ENCODE measurements around the gene ORC5.

The ORC5 gene

DNA sequence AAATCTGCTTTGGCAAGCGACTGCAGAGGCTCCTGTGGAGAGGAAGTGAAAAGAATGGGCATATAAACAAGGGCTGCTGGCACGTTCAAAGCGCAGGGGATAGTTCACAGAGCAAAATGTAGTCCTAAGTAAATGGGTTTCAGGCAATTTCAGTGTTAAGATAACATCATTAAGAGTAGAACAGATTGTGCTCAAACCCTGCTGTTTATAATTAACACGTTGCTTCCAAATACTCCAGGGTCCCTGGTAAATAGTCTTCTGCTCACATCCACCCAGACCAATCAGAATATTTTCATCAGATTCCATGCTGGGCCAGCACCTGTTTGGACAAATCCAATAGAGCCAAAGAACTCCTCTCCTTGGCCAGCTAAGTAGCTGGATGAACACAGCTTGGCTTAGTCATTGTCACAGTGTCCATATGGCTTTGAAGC is 81.4 kb downstream of the ORC5 start:
- no peak for DNase-seq (ENCODE audit: low read depth)

DNA sequence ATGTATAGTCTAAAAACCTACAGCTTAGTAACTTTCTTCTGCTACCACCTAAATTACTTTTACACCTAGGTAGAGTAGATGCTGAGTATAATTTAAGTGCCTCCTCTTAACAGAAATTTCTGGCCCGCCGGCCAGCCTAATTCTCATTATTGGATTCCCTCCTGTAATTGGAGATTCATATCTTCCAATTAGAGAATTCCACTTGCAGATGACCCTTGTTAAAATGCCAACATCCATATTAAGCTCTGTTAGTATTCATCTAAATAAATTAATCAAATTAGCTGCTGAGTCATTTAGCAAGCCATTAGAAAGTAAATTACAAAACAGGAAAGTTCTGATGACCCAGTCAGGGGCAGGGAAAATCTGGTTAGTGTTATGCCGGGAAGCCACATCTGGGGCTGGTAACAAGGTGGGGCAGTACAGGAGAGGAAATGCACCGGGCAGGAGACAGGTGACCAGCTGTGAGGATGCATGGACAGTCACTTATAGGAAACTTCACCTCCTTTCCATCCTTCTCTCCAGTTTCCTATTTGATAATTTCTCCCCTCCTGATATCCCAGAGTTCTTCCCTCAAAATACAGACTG is 82.8 kb downstream of the ORC5 start:
- no peak for DNase-seq (ENCODE audit: low read depth)

DNA sequence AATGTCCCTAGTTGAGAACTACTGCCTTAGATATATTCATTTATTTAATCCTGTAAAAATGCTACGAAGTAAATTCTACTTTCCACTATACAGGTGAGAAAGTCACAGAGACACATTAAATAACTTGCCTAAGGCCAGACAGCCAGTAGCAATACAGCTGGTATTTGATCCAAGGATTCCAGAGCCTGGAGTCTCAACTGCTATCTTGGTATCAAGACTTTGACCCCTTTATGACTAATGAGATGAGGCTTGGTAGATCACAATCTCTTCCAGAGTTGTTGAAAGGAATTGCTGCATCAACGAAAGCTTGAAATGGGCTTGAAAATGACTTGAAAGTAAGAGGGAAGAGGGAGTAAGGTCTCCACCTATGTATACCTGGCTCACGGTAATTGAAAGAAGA is 83.3 kb downstream of the ORC5 start:
- DNase-seq (ENCODE audit: low read depth) = no peak

DNA sequence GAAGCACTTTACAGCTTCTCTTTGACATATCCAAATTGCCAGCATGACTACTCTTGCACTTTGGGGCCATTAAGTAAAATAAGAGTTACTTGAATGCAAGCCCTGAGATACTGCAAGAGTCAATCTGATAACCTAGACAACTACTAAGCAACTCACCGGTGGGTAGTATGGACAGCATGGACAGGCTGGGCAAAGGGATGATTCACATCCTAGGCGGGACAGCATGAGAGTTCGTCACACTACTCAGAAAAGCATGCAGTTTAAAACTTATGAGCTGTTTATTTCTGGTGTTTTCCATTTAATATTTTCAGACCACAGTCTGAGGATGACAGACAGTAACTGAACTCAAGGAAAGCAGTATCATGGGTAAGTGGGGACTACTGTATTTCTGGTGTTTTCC is 84.0 kb downstream of the ORC5 start:
- no peak for DNase-seq (ENCODE audit: low read depth)

DNA sequence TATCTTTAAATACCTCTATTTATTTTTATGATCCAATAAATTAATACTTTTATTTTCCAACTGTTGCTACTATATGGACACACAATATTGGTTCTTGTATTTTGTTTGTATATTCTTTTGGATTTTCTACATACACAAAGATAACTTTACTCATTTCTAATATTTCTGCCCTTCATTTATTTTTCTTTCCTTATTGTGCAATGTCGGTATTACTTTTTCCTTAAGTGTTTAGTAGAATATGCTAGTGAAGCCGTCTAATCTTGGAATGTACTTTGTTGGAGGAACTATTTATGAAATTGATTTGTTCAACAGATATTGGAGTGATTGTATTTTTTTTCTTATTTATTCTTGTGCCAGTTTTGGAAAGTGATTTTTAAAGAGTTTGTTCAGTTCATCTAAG is 94.0 kb downstream of the ORC5 start:
- no peak for DNase-seq (ENCODE audit: low read depth)

DNA sequence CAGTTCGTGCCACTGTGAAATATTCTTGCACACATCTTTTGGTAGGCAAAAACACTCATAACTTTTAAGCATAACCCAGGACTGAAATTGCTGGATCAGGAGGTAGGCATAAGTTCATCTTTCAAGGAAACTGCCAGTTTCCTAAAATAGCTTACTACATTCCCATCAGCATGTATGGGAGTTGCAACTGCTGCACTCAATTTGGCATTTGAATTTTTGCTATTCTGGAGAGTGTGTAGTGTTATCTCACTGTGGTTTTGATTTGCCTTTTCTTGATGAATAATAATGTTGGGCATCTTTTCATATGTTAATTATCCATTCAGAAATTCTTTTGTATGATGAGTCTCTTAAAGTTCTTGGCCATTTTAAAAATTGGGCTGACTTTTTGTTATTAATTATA is 95.2 kb downstream of the ORC5 start:
- no peak for DNase-seq (ENCODE audit: low read depth)

DNA sequence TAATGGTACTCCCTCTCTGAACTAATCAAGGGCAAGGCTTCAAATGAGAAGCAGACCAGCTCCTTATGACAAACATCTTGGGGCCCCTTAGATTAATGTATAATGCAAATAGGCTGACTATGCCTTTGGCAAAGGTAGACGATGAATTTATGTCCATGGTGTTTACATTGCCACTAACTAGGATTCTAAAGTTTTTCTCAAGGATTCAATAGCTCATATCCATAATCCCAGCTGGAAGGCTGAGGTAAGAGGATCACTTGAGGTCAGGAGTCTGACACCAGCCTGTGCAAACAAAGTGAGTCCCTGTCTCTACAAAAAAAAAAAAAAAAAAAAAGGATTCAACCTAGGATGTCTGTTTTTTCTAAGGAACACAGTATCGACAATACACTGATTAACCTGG is 96.5 kb downstream of the ORC5 start:
- no peak for DNase-seq (ENCODE audit: low read depth)

DNA sequence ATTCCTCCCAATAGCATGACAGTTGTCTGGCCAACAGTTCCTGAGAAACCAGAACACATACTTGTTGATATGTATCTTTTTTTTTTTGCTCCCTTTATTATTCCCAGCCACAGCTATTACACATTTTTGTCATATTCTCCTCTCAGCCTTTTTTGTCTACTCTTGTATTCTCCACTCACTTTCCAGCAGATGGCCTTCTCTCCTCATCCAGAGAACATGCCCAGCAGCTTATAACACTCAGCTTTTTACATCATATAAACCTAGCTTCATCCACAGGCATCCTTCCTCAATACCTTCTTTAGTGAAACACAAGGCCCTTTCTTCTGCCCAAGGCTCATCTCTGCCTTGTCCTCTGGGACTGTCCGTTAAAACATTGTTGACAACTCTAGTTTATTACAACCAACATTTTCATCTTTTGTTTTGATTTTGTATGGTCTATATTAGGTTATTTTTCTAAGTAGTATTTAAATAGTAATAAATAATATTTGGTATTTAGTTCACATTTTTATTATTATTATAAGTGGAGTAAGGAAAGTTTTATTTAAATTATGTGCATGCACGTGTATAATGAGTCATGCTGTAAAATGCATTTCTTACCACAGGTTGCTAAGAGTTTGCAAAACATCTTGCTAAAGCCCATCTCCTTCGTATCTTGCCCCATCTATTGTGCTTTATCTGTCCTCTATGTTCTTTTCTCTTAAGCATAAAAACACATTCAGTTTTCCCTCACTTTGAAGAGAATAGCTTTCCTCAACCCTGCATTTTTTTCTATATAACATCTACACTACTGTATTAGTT is 101.5 kb downstream of the ORC5 start:
- DNase-seq (ENCODE audit: low read depth) = no peak

DNA sequence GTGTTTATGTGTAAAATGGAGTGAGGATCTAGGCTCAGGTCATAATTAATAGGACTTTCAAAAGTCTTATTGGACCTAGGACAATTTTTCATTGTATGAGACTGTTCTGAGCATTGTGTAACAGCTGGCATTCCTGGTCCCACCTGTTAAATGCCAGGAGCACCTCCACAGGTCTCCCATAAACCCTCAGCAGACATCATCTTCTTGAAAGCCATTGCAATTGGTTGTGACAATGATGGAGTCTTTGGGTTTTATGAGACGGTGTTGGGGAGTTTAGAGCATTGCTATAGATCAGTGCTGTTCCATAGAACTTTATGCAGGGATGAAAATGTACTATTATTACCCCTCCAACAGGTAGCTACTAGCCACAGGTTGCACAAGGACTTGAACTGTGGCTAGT is 108.9 kb downstream of the ORC5 start:
- no peak for DNase-seq (ENCODE audit: low read depth)

DNA sequence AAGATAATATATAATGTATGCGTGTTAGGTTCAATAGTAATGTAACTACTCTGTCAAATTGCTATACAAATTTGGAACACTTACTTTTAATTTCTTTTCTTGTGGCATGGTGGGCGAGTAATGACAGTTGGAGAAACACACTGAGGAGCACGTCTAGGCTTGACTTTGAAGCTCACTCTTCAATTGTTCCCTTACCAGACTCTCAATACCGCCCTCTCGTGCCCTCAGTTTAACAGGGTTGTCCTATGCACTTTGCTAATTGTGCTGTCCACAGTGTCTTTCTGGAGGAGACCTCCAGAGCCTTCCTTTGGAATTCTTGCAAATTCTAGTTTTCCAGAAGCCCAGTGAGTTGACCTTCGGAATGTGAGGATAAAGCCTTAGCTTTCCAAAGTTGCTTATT is 111.1 kb downstream of the ORC5 start:
- DNase-seq (ENCODE audit: low read depth) = no peak

DNA sequence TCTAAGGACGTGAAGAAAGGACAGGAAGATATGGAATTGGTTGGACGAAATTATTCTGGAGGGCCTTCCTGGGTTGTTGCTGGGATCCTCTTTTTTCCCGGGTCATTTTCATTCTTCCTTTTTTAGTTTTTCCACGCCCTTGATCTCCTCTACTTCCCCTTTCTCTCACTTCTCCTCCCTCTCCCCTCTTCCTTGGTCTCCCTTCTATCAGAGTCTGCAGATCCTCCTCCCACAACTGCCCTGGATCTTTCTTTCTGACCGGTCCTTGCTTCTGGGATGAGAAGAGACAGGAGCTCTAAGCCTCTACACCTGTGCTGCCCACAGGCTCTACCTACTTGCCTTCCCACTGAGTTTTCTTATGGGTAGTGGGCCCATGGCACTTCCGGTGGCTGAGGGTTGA is 114.7 kb downstream of the ORC5 start:
- no peak for DNase-seq (ENCODE audit: low read depth)

DNA sequence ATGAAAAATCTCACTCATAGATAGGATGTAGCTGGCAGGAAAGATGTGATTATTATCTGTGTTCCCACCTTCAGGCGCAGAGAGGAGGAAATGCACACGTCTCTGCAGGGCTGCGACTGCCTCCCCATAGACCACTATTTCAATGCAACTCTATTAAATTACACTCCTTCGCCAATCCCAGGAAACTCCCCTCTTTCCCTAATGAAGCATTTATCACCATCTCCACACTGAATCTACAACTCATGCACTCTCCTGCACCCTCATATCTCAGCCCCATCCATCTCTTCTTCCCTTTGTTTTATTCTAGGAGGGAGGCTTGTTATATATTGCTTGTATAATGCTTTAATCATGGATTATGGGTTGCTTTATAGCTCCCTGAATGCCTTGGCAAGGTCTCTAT is 116.6 kb downstream of the ORC5 start:
- no peak for DNase-seq (ENCODE audit: low read depth)

DNA sequence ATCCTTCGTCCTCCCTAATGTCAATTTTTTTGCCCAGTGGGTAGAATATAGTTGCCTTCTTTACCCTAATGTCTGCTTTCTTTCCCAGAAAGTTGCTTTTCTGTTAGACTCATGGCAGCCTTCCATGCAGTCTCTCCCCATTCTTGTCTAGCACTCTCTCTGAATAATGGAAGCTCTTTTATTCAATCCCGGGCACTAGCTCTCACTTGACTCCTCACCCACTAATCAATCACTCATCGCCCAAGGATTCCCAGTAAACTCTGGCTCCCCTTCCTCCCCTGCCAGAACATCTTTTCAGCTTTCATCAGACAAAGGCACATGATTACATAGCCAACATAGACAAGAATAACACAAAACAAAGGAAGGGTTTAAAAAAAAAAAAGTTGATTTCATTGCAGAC is 118.2 kb downstream of the ORC5 start:
- DNase-seq (ENCODE audit: low read depth) = no peak

DNA sequence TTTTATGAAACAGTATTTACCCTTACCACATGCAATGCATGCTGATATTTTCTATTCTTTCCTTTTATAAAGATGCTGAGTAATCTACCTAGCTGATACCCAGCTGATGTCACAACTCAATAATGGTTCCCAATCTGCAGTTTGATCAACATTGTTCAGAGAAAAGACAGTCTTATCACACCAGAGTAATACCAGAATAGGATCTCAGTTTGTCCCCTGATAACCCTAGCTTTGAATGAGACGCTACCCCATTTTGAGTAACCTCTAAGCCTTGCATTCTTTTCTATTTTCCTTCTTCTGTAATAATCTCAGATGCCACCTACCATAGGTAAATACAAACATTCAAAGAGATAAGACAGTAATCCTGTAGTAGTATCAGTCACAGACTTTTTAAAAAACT is 118.8 kb downstream of the ORC5 start:
- DNase-seq (ENCODE audit: low read depth) = no peak

All from stimulated activated CD8-positive, alpha-beta memory T cell treated with anti-CD3 and anti-CD28 coated beads, Interleukin-4, amount 100 ng/mL, for 24 hours (primary cell).